HCT116 (cell line): ENCODE measurements around the gene ANO8.

Experiments
- EZH2phosphoT487 ChIP-seq: fragments of 200-600 bp; IDR thresholded peaks from 2 replicates; pipeline ENCODE4 v1.6.1; 2018; ENCODE audit warnings: antibody characterized with exemption, borderline replicate concordance
- POLR2A ChIP-seq: IDR thresholded peaks from 2 replicates; pipeline ENCODE4 v1.7.0; 2011; ENCODE audit warnings: borderline replicate concordance; ENCODE audit not compliant: insufficient read depth, insufficient read length; ENCODE audit errors: extremely low read depth
- POLR2AphosphoS5 ChIP-seq: IDR thresholded peaks from 2 replicates; pipeline ENCODE4 v1.6.1; 2011; ENCODE audit warnings: mild to moderate bottlenecking, low read depth, low read length, moderate library complexity
- RAD21 ChIP-seq: IDR thresholded peaks from 2 replicates; pipeline ENCODE4 v1.6.1; 2012; ENCODE audit warnings: low read depth, mild to moderate bottlenecking
- TF ChIP-seq, protein P1 (sequence below), 3 experiments: fragments of 200-600 bp in 1 of 3; sonication (generic) in 1 of 3; IDR thresholded peaks in 2 of 3; conservative IDR thresholded peaks in 1 of 3; 2 replicates each; pipeline ENCODE4 v1.5.1; 2012 to 2017; ENCODE audit warnings: low read depth in 2 of 3, low read length in 2 of 3, antibody characterized with exemption in 1 of 3, borderline replicate concordance in 1 of 3, control low read depth in 1 of 3, mild to moderate bottlenecking in 1 of 3, mixed read lengths in 1 of 3, mixed run types in 1 of 3, moderate library complexity in 1 of 3; ENCODE audit not compliant: insufficient read depth in 1 of 3

DNA sequence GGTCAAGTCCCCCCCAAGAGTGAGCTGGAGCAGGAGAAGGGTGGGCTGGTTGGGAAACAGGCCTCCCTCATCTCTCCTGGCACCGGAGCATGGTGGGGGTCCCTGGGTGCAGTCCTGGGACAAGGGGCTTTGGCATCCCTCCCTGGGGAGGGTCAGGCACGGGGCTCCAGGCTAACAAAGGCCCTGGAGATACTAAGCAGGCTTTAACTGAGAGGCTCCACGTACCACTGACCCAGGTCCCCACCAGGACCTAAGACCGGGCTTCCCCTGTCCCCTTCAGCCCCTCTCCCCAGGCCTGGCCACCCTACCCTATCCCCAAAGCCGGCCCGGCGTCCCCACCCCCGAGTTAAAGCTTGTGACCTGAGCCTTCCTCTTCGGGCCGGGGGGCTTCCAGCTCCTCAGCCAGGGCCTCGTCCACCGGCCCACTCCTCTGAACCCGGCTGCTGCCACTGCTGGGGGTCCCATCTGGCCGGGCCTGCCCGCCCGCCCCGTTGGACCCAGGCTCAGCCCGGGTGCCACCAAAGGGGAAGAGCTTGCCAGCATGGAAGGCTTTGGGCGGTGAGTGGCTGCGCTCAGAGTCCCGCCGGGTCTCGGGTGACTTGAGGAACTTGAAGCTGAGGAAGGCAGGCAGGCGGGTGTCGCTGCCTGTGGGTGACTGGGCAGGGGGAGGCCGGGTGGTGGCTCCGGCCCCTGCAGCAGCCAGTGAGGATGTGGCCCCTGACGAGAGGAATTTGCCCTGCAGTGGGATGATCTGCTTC, 10.1 kb downstream of the ANO8 start:
- TF ChIP-seq, protein P1, sequence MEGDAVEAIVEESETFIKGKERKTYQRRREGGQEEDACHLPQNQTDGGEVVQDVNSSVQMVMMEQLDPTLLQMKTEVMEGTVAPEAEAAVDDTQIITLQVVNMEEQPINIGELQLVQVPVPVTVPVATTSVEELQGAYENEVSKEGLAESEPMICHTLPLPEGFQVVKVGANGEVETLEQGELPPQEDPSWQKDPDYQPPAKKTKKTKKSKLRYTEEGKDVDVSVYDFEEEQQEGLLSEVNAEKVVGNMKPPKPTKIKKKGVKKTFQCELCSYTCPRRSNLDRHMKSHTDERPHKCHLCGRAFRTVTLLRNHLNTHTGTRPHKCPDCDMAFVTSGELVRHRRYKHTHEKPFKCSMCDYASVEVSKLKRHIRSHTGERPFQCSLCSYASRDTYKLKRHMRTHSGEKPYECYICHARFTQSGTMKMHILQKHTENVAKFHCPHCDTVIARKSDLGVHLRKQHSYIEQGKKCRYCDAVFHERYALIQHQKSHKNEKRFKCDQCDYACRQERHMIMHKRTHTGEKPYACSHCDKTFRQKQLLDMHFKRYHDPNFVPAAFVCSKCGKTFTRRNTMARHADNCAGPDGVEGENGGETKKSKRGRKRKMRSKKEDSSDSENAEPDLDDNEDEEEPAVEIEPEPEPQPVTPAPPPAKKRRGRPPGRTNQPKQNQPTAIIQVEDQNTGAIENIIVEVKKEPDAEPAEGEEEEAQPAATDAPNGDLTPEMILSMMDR (IDR thresholded peaks at IDR 0.05 in 2 of 3, conservative IDR thresholded peaks at IDR 0.05 in 1 of 3; ENCODE audit: borderline replicate concordance in 1 of 3, insufficient read depth in 1 of 3, low read depth in 2 of 3, low read length in 2 of 3) = no peak
- no peak for TF ChIP-seq POLR2AphosphoS5
- no peak for TF ChIP-seq POLR2A
- TF ChIP-seq RAD21 = no peak
- TF ChIP-seq EZH2phosphoT487 = no peak
